ENCODE results near the gene ZNF337.

Gene ZNF337

GRCh38 chr20:25739615-25740320 lies 43.1 kb upstream of the ZNF337 start:
- Histone ChIP-seq H3K4me1 (no peaks in the 10 kb centered on the region), H3K9me3 (no peaks in the 10 kb centered on the region; the same call in 1 of the 2 replicates), H3K27me3 (peaks cover 3% of the 10 kb centered on the region; the same call in 1 of the 2 replicates), H3K4me3 (ENCODE audit: low read depth, low read length) (no peak overlapping the region), H3K36me3 (no peaks in the 10 kb centered on the region)
- TF ChIP-seq CTCF (IDR thresholded peaks at IDR 0.05; ENCODE audit: low read depth, low read length): no peak
- DNase-seq: no peak

GRCh38 chr20:25738198-25738597 lies 41.5 kb upstream of the ZNF337 start:
- TF ChIP-seq CTCF (IDR thresholded peaks at IDR 0.05; ENCODE audit: low read depth, low read length): no peak
- DNase-seq: no peak
- peaks cover 3% of the 10 kb centered on the region; the same call in 1 of the 2 replicates for H3K27me3 ChIP-seq
- H3K4me1 ChIP-seq: no peaks in the 10 kb centered on the region
- H3K36me3 ChIP-seq: no peaks in the 10 kb centered on the region
- H3K9me3 ChIP-seq: no peaks in the 10 kb centered on the region; the same call in 1 of the 2 replicates
- no peak overlapping the region for H3K4me3 ChIP-seq (ENCODE audit: low read depth, low read length)

GRCh38 chr20:25733903-25734302 lies 37.2 kb upstream of the ZNF337 start:
- Histone ChIP-seq H3K4me3 (ENCODE audit: low read depth, low read length) (no peak overlapping the region), H3K4me1 (no peaks in the 10 kb centered on the region), H3K36me3 (no peaks in the 10 kb centered on the region), H3K9me3 (no peaks in the 10 kb centered on the region), H3K27me3 (no peaks in the 10 kb centered on the region)
- DNase-seq: no peak
- no peak for TF ChIP-seq CTCF (IDR thresholded peaks at IDR 0.05; ENCODE audit: low read depth, low read length)

GRCh38 chr20:25730862-25731261 lies 34.2 kb upstream of the ZNF337 start:
- no peaks in the 10 kb centered on the region for H3K27me3 ChIP-seq
- TF ChIP-seq CTCF (IDR thresholded peaks at IDR 0.05; ENCODE audit: low read depth, low read length): no peak
- DNase-seq: no peak
- no peaks in the 10 kb centered on the region for H3K36me3 ChIP-seq
- H3K9me3 ChIP-seq: peaks cover 5% of the 10 kb centered on the region
- no peak overlapping the region for H3K4me3 ChIP-seq (ENCODE audit: low read depth, low read length)
- H3K4me1 ChIP-seq: no peaks in the 10 kb centered on the region

- H3K9me3 ChIP-seq: peaks cover 5% of the 10 kb centered on the region
- TF ChIP-seq CTCF (IDR thresholded peaks at IDR 0.05; ENCODE audit: low read depth, low read length): no peak
These were observed 29.7 kb upstream of the ZNF337 start for GRCh38 chr20:25726357-25726756.

GRCh38 chr20:25725639-25726038 lies 29.0 kb upstream of the ZNF337 start:
- Histone ChIP-seq H3K4me3 (ENCODE audit: low read depth, low read length) (no peak overlapping the region), H3K36me3 (no peaks in the 10 kb centered on the region), H3K9me3 (peaks cover 5% of the 10 kb centered on the region), H3K4me1 (no peaks in the 10 kb centered on the region), H3K27me3 (no peaks in the 10 kb centered on the region)
- no peak for TF ChIP-seq CTCF (IDR thresholded peaks at IDR 0.05; ENCODE audit: low read depth, low read length)
- DNase-seq: no peak

More at GRCh38 chr20:25726357-25726756, 29.7 kb upstream of the ZNF337 start:
- DNase-seq: no peak
- no peaks in the 10 kb centered on the region for H3K4me1 ChIP-seq
- H3K4me3 ChIP-seq (ENCODE audit: low read depth, low read length): no peak overlapping the region
- no peaks in the 10 kb centered on the region for H3K36me3 ChIP-seq
- no peaks in the 10 kb centered on the region for H3K27me3 ChIP-seq
